SKM-1 treated with dmso at 0.1 percent for 144 hours (cell line): ENCODE results near the gene ZCCHC2.

Experiments
- DNase-seq: peaks from one replicate; lab custom pipeline; 2025; ENCODE audit not compliant: unreplicated experiment; lab: John Stamatoyannopoulos, UW

The ZCCHC2 gene

DNA sequence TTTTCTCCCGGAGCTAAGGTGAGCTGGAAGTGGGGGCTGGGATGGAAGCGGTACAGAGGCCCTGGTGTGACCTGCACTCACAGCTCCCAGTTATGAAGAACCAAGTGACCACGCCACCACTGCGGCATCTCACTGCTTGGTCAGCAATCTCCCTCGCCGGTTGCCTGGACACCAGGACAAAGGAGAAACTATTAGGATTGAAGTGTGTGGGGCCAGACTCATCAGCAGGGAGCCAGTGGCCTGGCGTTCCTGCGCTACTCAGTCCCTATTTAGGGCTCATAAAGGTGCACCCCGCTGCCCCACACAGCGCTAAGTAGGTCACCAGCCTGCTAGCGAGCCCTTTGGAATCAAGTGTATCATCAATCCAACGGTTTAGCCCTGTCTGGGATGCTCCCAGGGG lies 82.9 kb downstream of the ZCCHC2 start:
- DNase-seq: no peak

DNA sequence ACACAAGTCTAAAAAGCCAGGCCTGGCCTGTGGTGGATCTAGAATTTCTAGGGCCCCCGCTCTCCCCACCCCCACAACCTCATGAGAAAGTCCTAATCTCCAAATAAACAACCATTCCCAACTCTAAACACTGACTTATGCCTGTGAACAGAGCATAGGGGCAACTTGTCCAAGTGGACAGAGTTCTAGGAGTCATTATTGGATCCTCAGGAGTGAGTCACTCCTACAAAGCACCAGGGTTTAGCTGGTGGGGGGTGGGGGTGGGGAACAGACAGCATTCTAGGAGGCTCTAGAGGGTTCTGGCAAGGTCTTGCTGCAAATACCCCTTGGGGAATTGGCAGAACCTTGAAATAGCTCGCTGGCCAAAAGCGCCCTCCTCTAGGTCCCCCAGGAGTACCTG lies 83.3 kb downstream of the ZCCHC2 start:
- DNase-seq: no peak

DNA sequence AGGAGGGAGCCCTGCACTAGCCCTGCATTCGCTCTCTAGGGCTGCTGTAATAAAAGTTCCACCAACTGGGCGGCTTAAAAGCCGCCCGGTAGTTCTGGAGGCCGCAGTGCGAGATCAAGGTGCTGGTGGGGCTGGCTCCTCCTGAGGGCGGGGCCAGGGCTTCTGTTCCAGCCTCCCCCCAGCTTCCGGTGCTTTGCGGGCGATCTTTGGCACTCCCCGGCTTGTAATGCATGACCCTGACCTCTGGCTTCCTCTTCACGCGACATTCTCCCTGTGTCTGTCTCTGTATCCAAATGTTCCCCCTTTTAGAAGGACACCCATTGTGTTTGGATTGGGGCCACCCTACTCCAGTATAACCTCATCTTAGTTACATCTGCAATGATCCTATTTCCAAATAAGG lies 84.5 kb downstream of the ZCCHC2 start:
- no peak for DNase-seq

DNA sequence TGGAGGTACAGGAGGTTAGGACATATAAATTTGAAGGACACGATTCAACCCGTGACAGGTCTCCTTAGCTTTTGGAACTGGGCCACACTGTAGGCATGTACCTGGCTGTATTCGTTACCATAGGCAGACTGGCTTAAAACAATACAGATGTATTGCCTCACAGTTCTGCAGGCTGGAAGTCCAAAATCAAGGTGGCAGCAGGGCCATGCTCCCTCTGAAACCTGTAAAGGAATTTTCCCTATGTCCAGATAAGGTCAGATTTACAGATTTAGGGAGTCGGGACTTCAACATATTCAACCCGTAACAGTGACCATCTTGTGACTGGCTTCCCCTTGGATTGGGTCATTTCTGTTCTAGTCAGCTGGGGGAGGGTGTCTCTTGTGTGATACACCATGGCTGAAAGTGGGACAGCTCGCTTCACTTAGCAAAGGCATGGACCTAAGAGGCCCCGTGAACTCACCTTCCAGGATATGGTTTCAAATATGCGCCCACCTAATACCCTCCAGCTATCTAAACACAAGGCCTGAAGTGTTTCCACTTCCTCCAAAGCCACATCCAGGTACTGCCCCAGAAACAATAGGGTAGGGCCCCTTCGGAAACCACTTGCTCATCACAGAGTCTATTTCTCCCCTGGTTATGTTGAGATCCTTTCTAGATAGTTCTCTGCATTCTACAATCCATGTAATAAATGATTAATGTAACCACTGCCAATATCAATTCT lies 85.0 kb downstream of the ZCCHC2 start:
- DNase-seq: no peak

DNA sequence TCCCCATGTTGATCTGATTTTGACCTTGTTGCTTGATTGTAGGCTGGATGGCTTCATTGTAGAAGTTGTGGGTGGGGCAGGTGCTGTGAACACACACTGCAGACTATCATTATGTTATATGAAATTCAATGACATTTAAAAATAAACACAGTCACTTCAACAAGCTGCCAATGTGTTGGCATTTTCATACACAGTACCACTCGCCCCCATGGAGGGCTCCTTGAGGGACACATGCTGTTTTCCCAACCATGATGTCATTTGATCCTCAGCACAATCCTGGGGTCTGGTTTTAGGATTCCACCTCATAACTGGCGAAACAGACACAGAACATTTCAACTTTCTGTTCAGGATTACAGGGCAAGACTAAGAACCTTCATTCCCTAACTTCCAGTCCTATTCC lies 86.9 kb downstream of the ZCCHC2 start:
- DNase-seq: no peak

DNA sequence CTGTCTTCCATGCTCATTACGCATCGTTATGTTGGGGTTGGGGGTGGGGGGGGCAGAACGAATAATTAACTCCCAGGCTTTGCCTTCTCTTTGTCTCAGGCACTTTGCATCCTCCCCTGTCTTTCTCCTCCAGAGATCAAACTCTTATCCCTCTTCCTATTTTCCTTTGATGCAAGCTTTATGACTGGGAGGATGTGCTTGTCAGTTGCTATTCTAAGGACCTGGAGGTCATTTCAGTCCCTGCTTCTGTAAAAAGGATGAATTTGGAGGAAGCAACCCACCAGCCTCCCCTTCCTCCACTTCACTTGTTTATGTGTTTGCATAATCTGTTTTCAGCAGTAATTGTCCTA lies 87.5 kb downstream of the ZCCHC2 start:
- DNase-seq: no peak

DNA sequence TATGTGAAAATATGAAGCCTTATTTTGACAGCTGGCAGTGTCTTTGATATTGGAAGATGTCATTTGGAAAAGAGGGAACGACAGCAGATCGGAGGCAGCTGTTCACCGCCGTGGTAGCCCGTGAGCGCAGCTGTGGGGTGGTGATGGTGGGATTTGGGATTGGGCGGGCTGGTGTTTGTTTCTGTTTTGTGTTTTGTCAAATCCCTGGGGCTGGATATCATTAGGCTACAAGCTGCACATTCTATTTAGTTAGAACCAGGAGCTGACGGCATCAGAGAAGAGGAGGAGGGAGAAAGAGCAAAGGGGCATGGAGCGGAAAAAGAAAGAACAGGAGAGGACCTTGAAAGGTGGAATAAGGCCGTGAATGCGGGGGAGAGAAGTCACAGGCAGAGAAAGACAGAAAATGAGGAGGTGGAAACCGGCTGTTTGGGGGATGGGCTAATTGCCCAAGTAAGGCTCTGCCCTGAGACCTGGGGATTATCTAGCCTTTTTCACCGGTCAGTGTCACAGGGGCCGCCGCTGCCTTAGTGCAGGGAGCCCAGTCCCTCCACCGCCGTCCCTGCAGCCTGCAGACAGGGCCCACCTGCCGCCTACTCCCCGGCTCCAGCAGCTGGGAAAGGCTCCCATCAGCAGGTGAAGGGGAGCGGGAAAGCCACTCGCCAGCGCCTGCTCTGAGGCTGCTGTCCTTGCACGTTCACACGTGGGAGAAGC lies 88.0 kb downstream of the ZCCHC2 start:
- no peak for DNase-seq

DNA sequence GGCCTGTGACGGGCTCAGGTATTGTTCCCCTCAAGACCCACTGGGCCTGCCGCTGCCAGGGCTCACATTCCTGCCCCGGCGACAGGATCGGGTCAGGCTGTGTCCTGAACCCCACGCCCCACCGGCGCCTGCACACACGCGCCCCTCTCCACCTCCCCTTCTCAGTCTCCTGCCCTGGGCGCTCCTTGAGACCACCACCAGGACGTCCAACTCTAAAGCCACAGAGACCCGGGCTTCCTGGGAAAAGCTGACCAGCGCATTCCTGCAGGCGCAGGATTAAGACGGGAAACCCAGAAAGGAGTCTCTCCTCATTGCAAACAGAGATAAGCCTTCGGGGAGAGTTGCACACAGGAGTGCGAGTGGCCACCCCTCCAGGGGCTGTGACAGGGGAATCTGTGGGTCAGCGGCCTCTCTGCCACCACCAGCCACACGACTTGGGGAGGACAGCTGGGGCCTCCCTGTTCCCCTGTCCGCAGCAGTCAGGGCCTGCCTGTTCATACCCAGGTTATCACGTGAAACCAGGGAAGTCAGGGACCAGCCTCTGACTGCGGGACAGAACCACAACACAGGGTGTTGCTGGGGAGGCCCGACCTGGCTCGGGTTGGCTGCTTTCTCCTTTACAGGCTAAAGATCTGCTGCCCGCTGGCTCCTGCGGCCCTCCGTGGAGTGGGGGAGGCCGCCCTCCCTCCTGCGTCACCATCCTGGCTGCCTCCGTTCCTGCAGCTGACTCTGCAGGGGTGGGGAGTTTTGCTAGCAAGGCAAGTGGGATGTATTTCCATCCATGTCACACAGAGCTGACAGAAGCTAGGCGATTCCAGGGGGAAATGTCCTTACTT lies 88.8 kb downstream of the ZCCHC2 start:
- no peak for DNase-seq

DNA sequence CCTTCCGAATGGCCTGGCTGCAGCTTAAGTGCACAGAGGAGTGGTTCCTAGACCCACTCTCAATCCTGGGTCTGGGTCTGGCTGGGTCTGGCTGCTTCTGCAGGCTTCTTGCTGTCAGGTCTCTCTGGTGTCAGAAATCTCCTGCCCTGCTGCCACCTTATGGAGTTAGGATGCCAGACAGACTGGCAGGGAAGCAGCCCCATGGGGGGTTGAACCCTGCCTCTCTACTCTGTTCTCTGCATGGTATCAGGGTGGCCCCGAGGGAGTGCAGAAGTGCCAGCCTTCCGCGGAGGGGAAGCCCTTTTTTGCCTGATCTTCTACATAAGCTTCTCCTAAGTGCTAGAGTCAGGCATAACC lies 89.4 kb downstream of the ZCCHC2 start:
- DNase-seq: no peak

DNA sequence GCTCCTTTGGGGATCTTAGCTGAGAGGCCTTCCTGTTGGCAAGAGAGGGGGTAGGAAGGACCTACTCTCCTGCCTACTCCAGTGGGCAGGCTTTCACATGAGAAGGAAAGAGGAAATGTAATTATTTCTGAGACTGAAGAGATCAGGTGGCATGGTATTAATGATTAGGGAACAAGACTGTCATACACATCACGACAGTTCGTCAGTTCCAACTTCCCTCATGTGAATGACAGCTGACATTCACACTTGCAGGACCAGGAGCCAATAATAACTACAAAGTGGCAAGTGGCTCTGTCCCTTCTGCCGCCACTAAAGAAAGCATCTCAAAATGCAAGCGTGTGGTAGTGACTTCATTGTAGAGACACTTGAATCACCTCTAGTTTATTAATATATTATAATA lies 90.0 kb downstream of the ZCCHC2 start:
- no peak for DNase-seq

DNA sequence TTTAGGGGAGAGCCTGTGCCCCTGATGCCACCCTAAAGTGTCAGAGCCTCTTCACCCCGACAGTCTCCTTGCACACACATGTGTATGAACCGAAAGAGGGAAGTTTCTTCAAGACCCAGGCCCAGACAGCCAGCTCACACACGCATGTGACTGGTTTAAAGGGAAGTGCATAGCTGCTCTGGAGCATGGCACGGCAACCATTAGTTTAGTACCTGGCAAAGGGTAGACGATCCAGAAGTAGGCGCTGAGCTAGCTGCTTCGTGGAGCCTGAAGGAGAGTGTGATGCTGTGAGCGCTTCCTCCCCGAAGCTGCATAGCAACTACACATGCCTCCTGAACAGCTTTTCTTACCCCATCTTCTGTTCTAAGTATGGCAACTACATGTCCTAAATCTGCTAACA lies 91.7 kb downstream of the ZCCHC2 start:
- no peak for DNase-seq

DNA sequence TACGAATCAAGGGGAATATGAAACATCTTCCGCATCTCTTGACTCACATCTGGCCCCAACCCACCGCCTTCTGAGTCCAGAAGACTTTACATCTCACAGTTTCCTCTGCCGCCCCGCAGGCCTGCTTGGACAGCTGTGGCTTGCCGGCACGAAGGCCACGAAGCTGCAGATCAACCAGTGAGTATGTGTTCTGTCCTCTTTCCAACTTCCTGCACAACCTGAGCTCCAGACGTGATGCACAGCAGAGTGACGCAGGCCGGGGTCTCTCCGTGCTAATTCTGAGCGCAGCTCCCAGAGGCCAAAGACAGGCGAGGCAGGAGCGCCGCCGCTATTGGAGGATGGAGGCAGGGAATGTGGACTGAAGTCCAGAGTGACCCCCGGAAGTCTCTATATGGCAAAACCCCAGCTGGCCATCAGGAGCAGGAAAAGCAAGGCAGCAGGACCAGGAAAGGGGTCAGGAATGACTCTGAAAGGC lies 93.5 kb downstream of the ZCCHC2 start:
- no peak for DNase-seq

DNA sequence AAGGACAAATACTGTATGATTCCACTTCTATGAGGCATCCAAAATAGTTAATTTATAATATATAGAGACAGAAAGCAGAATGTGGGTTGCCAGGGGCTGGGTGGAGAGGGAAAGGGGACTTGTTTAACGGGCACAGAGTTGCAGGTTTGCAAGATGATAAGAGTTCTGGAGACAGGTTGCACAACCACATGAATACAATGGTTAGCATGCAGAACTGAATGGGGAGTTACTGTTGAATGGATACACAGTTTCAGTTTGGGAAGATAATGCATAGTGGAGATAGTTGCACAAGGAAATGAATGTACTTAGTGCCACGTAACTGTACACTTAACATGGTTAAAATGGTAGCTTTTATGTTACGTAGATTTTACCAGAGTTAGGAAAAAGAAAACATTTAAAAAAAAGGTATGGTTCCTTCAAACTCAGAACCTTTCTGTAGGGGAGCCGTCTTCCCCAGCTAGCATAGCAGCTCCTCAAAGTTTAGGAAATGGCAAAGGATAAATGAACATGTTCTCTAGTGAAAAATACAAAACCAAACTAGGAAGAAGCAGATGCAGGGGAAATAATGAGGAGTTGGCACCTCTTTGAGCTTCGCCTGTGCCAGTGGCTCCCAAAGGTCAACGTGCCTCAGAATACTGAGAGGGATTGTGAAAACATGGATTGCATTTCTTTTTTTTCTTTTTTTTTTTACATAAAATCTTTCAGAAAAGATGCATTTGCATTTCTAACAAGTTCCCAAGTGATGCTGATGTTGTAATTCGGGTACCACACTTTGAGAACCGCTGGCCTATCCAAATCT lies 95.2 kb downstream of the ZCCHC2 start:
- DNase-seq: no peak

DNA sequence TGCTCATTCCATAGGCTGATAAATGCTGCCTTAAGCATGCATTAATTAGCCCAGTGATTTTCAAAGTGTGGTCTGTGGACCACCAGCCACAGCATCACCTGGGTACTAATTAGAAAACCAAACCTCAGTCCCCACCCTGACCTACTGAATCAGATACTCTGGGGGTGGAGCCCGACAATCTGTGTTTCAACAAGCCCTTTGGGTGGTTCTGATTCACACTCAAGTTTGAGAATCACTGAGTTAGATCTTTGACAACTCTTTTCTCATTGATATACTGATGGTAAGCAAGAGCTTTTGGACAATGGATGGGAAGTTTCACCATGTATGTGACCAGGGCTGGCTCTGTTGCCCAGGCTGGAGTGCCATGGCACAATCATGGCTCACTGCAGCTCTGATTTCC lies 95.9 kb downstream of the ZCCHC2 start:
- no peak for DNase-seq

DNA sequence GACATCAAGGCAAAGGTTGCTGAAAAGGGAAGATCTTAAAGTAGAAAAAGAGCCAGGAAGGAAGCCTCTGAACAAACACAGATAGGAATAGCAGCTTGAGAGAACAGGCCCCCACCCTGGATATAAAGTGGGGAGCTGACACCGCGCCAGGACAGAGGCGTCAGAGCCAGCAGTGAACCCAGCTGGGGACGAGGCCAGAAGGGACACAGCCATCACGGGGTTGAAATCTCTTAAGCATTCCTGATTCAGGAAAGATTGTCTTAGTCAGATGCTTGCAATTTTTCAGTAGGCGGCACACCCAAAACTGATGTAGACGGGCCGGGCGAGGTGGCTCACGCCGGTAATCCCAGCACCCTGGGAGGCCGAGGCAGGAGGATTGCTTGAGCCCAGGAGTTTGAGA lies 98.7 kb downstream of the ZCCHC2 start:
- DNase-seq: no peak

DNA sequence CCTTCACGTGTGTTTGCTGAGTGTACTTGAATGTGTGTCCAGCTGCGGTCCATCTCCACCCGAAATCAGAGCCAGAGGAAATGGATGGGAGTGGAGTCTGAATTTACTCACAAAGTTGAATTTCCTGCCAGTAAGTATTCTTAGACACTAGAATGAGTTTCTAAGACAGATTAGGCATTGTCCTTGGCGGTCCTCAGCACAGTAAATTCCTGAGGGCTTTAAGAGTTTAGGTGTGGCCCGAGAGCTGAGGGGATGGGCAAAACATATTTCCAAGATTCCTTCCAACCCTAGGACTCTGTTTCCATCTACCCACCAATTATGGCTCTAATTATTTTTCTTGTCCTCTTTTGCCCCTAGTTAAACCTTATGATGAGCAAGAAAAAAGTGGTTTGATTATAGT lies 102.2 kb downstream of the ZCCHC2 start:
- DNase-seq: no peak
